Effector memory CD4-positive, alpha-beta T cell (primary cell): ENCODE measurements around the gene SMOC1.

Experiments
- DNase-seq, 3 donors: peaks; one replicate each; pipeline ENCODE4 v3.0.0-alpha.2; 2020
- H3K27ac ChIP-seq: 2 replicates; pipeline ENCODE4 v1.7.0; 2013; ENCODE audit warnings: mild to moderate bottlenecking, low read length, moderate library complexity; ENCODE audit not compliant: insufficient read depth, poor library complexity, severe bottlenecking
- H3K27me3 ChIP-seq: replicated peaks from 2 replicates; pipeline ENCODE4 v1.7.0; 2013; ENCODE audit warnings: mild to moderate bottlenecking, low read length; ENCODE audit not compliant: insufficient read depth, control insufficient read depth, poor library complexity, severe bottlenecking
- H3K36me3 ChIP-seq: 2 replicates; pipeline ENCODE4 v1.7.0; 2013; ENCODE audit warnings: mild to moderate bottlenecking, low read length, moderate library complexity; ENCODE audit not compliant: control insufficient read depth, insufficient read depth
- H3K4me1 ChIP-seq: 2 replicates; pipeline ENCODE4 v1.7.0; 2013; ENCODE audit warnings: low read length, mild to moderate bottlenecking; ENCODE audit not compliant: control insufficient read depth, insufficient read depth, poor library complexity, severe bottlenecking
- H3K4me3 ChIP-seq: 2 replicates; pipeline ENCODE4 v1.7.0; 2013; ENCODE audit warnings: low read length, low read depth, mild to moderate bottlenecking; ENCODE audit not compliant: insufficient read depth, poor library complexity, severe bottlenecking
- H3K9me3 ChIP-seq: 2 replicates; pipeline ENCODE4 v1.7.0; 2013; ENCODE audit warnings: mild to moderate bottlenecking, low read length, moderate library complexity; ENCODE audit not compliant: control insufficient read depth

SMOC1 gene

DNA sequence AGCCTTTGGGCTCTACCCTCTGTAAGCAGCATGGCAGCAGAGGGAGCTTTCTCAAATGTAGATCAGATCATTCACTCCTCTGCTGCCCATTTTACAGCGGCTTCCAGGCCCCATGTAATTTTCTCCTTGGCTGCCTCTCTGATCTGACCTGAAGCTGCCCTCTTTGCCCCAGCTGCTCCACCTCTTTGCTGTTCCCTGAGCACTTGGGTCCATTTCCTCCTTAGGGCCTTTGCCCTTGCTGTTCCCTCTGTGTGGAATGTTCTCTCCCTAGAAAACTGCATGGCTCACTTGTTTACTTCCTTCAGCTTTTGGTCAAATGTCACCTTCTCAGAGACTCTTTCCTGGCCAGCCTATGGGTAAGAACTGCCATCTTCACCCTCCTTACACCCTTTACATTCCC, 37.2 kb downstream of the SMOC1 start:
- no peak for DNase-seq
- no peaks in the 10 kb centered on the region for H3K36me3 ChIP-seq
- H3K4me3 ChIP-seq = no peak overlapping the region
- no peaks in the 10 kb centered on the region for H3K4me1 ChIP-seq
- no peaks in the 10 kb centered on the region for H3K9me3 ChIP-seq
- no peak overlapping the region for H3K27ac ChIP-seq
- H3K27me3 ChIP-seq = peaks cover 3% of the 10 kb centered on the region

GRCh38 chr14:69917287-69917686, 38.1 kb downstream of the SMOC1 start:
- H3K36me3 ChIP-seq = no peaks in the 10 kb centered on the region
- no peak overlapping the region for H3K27ac ChIP-seq
- H3K9me3 ChIP-seq = no peaks in the 10 kb centered on the region
- peaks cover 3% of the 10 kb centered on the region for H3K27me3 ChIP-seq
- DNase-seq = no peak
- H3K4me3 ChIP-seq = no peak overlapping the region
- no peaks in the 10 kb centered on the region for H3K4me1 ChIP-seq

GRCh38 chr14:69919815-69920214, 40.6 kb downstream of the SMOC1 start:
- Histone ChIP-seq H3K36me3 (no peaks in the 10 kb centered on the region), H3K27me3 (peaks cover 3% of the 10 kb centered on the region), H3K9me3 (no peaks in the 10 kb centered on the region), H3K4me1 (no peaks in the 10 kb centered on the region), H3K4me3 (no peak overlapping the region), H3K27ac (no peak overlapping the region)
- no peak for DNase-seq

DNA sequence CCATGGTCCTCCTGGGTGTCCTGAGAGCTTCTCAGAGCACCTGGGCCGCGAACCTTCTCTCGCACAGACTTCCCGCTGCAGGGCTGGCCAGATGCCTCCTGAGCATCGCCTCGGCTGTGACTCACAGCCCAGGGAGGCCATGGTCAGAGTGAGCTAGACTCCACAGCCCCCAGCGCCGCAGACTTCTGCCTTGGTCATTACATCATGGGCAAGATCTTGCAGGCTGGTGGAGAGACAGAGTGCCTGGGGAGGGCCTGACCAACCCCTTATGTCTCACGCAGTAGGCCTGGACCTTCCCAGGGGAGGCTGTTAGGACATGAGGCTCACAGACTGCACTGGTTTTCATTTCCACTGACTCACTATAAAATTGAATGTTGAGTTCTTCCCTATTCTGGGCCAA, 41.8 kb downstream of the SMOC1 start:
- DNase-seq = no peak
- Histone ChIP-seq H3K9me3 (no peaks in the 10 kb centered on the region), H3K27me3 (peaks cover 3% of the 10 kb centered on the region), H3K4me3 (no peak overlapping the region), H3K36me3 (no peaks in the 10 kb centered on the region), H3K27ac (no peak overlapping the region), H3K4me1 (no peaks in the 10 kb centered on the region)

DNA sequence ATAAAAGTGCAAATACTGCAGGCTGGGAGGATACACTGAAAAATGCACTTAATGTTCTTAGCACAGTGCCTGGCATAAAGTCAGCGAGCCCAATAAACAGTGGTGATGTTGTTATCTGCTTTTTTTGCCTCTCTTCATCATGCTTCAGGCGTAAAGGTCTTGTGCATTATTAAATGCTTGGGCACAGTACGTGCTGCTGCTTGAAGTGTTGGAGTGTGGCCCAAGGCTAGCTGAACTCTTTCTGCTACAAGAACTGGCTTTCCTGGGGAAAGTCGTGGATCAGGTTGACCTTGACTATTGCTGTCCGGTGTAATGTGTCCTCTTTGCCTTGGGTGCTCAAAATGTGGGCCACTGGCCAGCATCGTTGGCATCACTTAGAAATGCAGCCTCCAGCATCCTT, 43.0 kb downstream of the SMOC1 start:
- no peaks in the 10 kb centered on the region for H3K4me1 ChIP-seq
- peaks cover 3% of the 10 kb centered on the region for H3K27me3 ChIP-seq
- no peaks in the 10 kb centered on the region for H3K9me3 ChIP-seq
- no peak overlapping the region for H3K27ac ChIP-seq
- H3K4me3 ChIP-seq = no peak overlapping the region
- DNase-seq = no peak
- H3K36me3 ChIP-seq = no peaks in the 10 kb centered on the region

DNA sequence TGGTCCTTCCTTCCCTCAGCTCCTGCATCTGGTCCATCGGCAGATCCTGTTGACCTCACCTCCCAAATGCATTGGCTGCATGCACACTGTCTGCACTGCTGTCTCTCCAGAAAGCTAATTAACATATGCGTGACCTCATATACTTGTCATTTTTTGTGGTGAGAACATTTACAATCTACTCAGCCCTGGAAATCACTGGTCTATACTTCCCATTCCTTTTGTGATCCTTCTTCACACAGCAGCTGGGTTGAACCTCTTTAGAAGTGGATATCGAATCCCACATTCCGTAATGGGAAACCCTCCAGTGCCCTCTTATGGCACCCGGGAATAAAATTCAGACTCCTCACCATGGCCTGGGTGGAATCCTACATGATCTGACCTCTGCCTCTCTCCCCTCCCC, 45.0 kb downstream of the SMOC1 start:
- H3K36me3 ChIP-seq = no peaks in the 10 kb centered on the region
- H3K9me3 ChIP-seq = no peaks in the 10 kb centered on the region
- no peak for DNase-seq
- no peak overlapping the region for H3K4me3 ChIP-seq
- H3K27me3 ChIP-seq = peaks cover 3% of the 10 kb centered on the region
- H3K27ac ChIP-seq = no peak overlapping the region
- no peaks in the 10 kb centered on the region for H3K4me1 ChIP-seq

DNA sequence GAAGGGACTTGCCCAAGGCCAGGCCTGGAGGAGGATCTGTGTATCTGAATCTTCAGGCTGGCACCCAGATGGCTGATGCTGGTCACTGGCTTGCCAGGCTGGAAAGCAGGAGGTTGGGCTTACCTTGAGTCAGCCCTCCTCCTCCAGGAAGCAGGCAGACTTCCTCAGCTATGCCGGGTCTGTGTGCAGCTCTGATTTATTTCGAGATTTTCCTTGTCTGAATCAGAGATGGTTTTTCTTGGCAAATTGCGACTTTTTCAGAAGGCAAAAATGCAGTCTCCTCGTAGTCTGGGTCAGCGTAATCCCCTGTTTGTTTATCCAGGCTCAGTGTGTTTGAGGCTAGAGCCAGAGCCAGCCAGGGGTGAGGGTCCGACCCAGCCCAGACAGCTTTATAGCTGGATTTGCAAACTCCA, 48.9 kb downstream of the SMOC1 start:
- H3K27me3 ChIP-seq = no peaks in the 10 kb centered on the region
- H3K9me3 ChIP-seq = no peaks in the 10 kb centered on the region
- no peak overlapping the region for H3K27ac ChIP-seq
- no peaks in the 10 kb centered on the region for H3K36me3 ChIP-seq
- no peaks in the 10 kb centered on the region for H3K4me1 ChIP-seq
- H3K4me3 ChIP-seq = no peak overlapping the region
- DNase-seq = no peak

- no peaks in the 10 kb centered on the region for H3K27me3 ChIP-seq
- no peaks in the 10 kb centered on the region for H3K4me1 ChIP-seq
- no peak for DNase-seq
- H3K36me3 ChIP-seq = no peaks in the 10 kb centered on the region
- H3K27ac ChIP-seq = no peak overlapping the region
- H3K4me3 ChIP-seq = no peak overlapping the region
- no peaks in the 10 kb centered on the region for H3K9me3 ChIP-seq
These were observed 51.7 kb downstream of the SMOC1 start for GRCh38 chr14:69930780-69931379.

DNA sequence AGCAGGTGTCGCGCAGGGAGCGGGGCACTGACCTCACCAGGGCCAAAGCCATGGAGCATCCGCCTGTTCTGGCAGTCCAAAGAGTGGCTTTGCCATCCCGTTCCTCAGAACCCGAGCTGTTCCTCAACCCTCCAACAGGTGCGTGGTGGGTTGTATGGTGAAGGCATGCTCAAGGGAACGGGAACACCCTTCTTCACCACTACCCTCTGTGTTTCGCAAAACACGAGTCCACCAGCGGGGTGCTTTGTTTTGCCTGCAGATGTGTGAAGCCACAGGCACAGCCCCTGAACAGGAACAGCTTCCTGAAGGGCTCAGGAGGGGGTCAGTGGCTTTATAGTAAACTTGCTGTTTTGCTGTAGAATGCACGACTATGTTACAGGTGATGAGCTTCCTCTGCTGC, 52.7 kb downstream of the SMOC1 start:
- H3K9me3 ChIP-seq = no peaks in the 10 kb centered on the region
- no peaks in the 10 kb centered on the region for H3K36me3 ChIP-seq
- no peak overlapping the region for H3K4me3 ChIP-seq
- H3K4me1 ChIP-seq = no peaks in the 10 kb centered on the region
- DNase-seq = no peak
- H3K27me3 ChIP-seq = no peaks in the 10 kb centered on the region
- H3K27ac ChIP-seq = no peak overlapping the region

- H3K36me3 ChIP-seq = no peaks in the 10 kb centered on the region
- H3K4me1 ChIP-seq = no peaks in the 10 kb centered on the region
- DNase-seq = no peak
- H3K9me3 ChIP-seq = no peaks in the 10 kb centered on the region
- no peaks in the 10 kb centered on the region for H3K27me3 ChIP-seq
- no peak overlapping the region for H3K4me3 ChIP-seq
- no peak overlapping the region for H3K27ac ChIP-seq
These were observed 53.2 kb downstream of the SMOC1 start for GRCh38 chr14:69932391-69932790.
